T-helper 9 cell (primary cell): ENCODE data around the gene KCNF1.

Experiments used
- DNase-seq: peaks from one replicate; pipeline ENCODE4 v3.0.0-alpha.2; 2020
- total RNA-seq, 2 donors: gene quantifications; one replicate each; lab custom pipeline; 2026; lab: John Stamatoyannopoulos, UW

Gene KCNF1
- total RNA-seq, result 0 reads per million in 2 donors

GRCh38 chr2:10911291-10912075, at the start of gene KCNF1:
KCNF1 (plus strand) TSS chr2:10911934; CDS start chr2:10912427, 493 bp downstream.
- no peak for DNase-seq

GRCh38 chr2:10862330-10862729, 49.4 kb upstream of the KCNF1 start:
- DNase-seq, result no peak

- no peak for DNase-seq
Observed at GRCh38 chr2:10863047-10863446, 48.7 kb upstream of the KCNF1 start.

- DNase-seq, result no peak
Observed at GRCh38 chr2:10863837-10864236, 47.9 kb upstream of the KCNF1 start.

- DNase-seq, result no peak
Observed at GRCh38 chr2:10864251-10864650, 47.5 kb upstream of the KCNF1 start.

- no peak for DNase-seq
Observed at GRCh38 chr2:10864861-10865636, 46.7 kb upstream of the KCNF1 start.

GRCh38 chr2:10865841-10866240, 45.9 kb upstream of the KCNF1 start:
- no peak for DNase-seq

GRCh38 chr2:10867692-10868420, 43.9 kb upstream of the KCNF1 start:
- no peak for DNase-seq

GRCh38 chr2:10868465-10869314, 43.0 kb upstream of the KCNF1 start:
- DNase-seq, result no peak

GRCh38 chr2:10871978-10872377, 39.8 kb upstream of the KCNF1 start:
- no peak for DNase-seq

GRCh38 chr2:10873171-10873570, 38.6 kb upstream of the KCNF1 start:
- no peak for DNase-seq

- DNase-seq, result no peak
Observed at GRCh38 chr2:10873790-10874437, 37.8 kb upstream of the KCNF1 start.

- DNase-seq, result no peak
Observed at GRCh38 chr2:10875126-10875525, 36.6 kb upstream of the KCNF1 start.

GRCh38 chr2:10876394-10876793, 35.3 kb upstream of the KCNF1 start:
- no peak for DNase-seq

GRCh38 chr2:10876963-10877362, 34.8 kb upstream of the KCNF1 start:
- DNase-seq, result no peak

- DNase-seq, result no peak
Observed at GRCh38 chr2:10877651-10878111, 34.1 kb upstream of the KCNF1 start.

GRCh38 chr2:10878268-10878915, 33.3 kb upstream of the KCNF1 start:
- DNase-seq, result no peak

GRCh38 chr2:10879159-10879558, 32.6 kb upstream of the KCNF1 start:
- no peak for DNase-seq

- DNase-seq, result no peak
Observed at GRCh38 chr2:10879624-10880585, 31.8 kb upstream of the KCNF1 start.
